Neural progenitor cell (in vitro differentiated cells): ENCODE results near the gene ASB8.

Experiments used
- EZH2 ChIP-seq: fragments of 200-600 bp; sonication (generic); IDR thresholded peaks from 2 replicates; pipeline ENCODE4 v1.6.1; 2017; ENCODE audit warnings: antibody characterized with exemption, mild to moderate bottlenecking, moderate library complexity
- EZH2phosphoT487 ChIP-seq: fragments of 200-600 bp; sonication (generic); IDR thresholded peaks from 2 replicates; pipeline ENCODE4 v1.6.1; 2017; ENCODE audit warnings: antibody characterized with exemption
- TF ChIP-seq, protein P1 (sequence below): fragments of 200-600 bp; sonication (generic); IDR thresholded peaks from 2 replicates; pipeline ENCODE4 v1.5.1; 2017; ENCODE audit warnings: antibody characterized with exemption, mild to moderate bottlenecking

GRCh38 chr12:48182631-48183030 is 25.3 kb upstream of the ASB8 start:
- TF ChIP-seq, protein P1, sequence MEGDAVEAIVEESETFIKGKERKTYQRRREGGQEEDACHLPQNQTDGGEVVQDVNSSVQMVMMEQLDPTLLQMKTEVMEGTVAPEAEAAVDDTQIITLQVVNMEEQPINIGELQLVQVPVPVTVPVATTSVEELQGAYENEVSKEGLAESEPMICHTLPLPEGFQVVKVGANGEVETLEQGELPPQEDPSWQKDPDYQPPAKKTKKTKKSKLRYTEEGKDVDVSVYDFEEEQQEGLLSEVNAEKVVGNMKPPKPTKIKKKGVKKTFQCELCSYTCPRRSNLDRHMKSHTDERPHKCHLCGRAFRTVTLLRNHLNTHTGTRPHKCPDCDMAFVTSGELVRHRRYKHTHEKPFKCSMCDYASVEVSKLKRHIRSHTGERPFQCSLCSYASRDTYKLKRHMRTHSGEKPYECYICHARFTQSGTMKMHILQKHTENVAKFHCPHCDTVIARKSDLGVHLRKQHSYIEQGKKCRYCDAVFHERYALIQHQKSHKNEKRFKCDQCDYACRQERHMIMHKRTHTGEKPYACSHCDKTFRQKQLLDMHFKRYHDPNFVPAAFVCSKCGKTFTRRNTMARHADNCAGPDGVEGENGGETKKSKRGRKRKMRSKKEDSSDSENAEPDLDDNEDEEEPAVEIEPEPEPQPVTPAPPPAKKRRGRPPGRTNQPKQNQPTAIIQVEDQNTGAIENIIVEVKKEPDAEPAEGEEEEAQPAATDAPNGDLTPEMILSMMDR, result no peak
- no peak for TF ChIP-seq EZH2phosphoT487
- no peak for TF ChIP-seq EZH2
